Pulmonary artery endothelial cell (primary cell): Measurements from ENCODE around the gene CHN1. TPM values are rescaled to one million over a fixed set of nuclear protein-coding genes. Genes with fewer than 3 reads are reported as not detected.

Experiments used
- DNase-seq: peaks from one replicate; pipeline ENCODE4 v3.0.0-alpha.2; 2011; ENCODE audit warnings: low read depth, low spot score
- total RNA-seq: library from RNA; depleted of rRNA; stranded (reverse); fragments of >200 nt; gene quantifications from 2 replicates; pipeline ENCODE4 v1.2.3, GENCODE V29; 2014

The CHN1 gene
- total RNA-seq, 1 donor from 2014 or later, result 17.3 TPM

GRCh38 chr2:174771631-174772471 is 233.3 kb downstream of the CHN1 start:
- no peak for DNase-seq

DNA sequence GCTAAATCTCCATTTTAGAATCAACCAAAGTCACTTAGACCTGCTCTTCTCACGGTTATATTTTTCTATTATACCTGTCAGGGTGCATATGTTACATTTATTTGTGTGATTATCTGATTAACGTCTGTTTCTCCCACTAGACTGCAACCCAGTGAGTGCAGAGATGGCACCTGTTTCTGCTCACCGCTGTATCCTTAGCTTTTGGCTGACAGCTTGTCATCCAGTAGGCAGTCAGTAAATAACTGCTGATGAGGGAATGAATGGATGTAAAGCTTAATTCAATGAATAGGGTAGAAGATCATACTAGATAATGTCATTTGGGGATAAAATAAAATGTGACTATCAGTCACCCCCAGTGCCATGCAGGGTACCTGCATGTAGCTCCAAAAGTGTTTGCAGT is 234.0 kb downstream of the CHN1 start:
- no peak for DNase-seq

DNA sequence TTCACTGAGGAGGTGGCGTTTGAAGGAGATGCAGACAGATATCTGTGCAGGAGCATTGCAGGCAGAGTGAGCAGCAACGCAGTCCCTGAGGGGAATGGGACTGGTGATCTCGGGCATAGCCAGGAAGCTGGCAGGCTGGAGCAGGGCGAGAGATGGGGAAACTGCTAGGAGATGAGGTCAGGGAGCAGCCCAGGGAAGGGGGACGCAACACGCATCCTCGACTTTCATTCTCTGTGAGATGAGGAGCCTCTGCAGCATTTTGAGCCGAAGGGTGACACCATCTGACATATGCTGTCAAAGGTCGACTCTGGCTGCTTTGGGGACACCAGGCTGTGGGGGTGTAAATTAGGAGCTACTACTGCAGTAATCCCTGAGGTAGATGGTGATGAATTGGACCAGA is 236.6 kb downstream of the CHN1 start:
- no peak for DNase-seq

GRCh38 chr2:174766271-174766670 is 238.9 kb downstream of the CHN1 start:
- DNase-seq, result no peak

DNA sequence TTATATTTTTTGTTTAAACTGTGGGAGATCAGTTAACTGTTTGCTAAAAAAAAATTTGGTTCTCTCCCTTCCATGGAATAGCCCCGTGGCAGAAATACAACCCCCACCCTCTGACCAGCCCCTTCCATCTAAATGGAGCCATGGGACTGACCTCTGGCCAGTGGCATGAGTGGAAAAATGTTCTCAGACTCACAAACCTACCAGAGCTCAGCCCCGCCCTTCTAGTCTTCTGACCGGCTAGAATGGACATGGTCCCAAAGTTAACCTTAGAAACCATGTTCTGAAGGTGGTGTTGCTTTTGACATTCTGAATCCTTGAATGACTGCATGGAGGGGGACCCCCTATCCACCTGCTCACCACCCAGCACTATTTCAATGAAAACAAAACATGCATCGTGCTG is 239.6 kb downstream of the CHN1 start:
- DNase-seq, result no peak

DNA sequence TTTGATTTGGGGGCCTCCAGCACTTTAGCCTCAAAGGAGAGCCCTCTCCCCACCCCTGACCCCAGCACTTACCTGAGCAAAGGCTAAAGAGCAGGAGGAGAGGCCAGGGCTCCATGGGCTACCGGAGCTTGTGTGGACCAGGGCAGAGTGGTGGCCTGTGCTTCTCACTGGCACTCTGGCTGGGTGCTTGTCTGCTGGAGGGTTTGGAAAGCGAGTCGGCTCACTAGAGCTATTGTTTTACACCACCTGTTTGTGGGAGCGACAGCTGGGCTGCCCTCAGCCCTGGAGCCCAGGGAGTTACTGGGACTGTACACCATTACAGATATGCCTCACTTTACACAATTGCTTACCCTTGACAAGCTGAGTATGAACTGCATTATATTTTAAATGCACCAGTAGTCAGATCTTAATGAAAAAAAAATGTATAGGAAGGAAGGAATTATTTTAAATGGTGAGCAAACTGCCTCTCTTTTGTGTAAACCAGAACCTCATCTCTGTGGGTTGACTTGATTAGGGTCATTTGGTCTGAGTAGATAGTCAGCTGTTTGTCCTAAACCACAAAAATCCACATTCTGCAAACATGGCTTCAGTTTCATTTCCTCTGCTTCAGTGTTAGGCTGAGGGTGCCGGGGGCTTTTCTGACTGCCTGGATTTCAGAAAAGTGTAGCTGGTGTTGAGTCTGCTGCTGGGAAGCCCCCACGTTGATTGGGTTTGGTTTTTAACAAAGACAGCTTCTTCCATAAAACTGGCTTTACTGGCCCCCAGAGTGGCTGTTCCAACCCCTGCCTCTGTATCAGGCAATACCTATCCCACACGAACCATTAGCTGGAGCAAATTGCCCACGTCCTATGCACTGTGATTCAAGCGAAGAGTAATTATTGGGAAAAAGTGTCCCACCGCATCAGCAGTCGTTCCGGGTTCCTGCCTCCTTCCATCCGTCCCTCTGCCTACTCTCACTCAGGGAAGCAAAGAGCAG is 240.6 kb downstream of the CHN1 start, which contains the start of gene CHRNA1:
CHRNA1 (minus strand) TSS at position 193 of the 976 bp plus-strand sequence; CDS start at position 115, 78 bp downstream.
- no peak for DNase-seq

DNA sequence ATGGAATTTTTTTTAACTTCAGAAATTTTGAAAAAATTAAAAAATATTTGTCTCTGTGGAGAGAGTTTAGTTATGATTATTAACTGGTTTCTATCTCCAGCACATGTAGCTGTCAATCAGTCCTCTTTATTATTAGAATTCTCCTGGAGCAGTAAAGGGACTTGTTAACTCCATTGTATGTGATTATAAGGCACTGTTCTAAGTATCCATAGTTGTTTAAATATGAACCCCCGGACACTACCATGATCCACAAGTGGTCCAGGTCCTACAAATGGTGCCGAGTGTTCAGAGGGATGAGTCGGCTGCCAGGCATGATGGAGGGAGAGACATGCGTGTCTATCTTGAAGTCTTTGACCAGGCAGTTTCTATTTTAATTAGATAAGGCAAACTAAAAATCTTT is 241.4 kb downstream of the CHN1 start:
- DNase-seq, result no peak

DNA sequence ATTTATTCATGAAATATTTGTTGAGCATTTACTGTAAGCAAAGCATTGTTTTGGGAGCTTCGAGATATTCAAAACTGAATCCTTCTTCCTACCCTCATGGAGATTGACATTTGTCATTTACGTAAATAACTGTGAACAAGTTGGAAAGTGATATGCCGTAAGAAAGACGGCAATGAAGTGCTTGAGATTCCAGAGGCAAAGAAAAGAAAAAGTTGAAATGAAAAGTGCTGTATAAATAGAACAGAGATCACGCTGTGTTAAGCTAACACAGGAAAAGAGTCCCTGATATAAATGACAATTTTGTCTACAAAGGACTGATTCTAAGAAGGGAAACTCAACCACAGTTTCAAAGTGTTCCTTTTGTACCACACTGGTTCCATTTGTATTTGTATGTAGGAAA is 242.7 kb downstream of the CHN1 start:
- no peak for DNase-seq

GRCh38 chr2:174761837-174762236 is 243.3 kb downstream of the CHN1 start:
- DNase-seq, result no peak

GRCh38 chr2:174760845-174761473 is 244.2 kb downstream of the CHN1 start:
- DNase-seq, result no peak

DNA sequence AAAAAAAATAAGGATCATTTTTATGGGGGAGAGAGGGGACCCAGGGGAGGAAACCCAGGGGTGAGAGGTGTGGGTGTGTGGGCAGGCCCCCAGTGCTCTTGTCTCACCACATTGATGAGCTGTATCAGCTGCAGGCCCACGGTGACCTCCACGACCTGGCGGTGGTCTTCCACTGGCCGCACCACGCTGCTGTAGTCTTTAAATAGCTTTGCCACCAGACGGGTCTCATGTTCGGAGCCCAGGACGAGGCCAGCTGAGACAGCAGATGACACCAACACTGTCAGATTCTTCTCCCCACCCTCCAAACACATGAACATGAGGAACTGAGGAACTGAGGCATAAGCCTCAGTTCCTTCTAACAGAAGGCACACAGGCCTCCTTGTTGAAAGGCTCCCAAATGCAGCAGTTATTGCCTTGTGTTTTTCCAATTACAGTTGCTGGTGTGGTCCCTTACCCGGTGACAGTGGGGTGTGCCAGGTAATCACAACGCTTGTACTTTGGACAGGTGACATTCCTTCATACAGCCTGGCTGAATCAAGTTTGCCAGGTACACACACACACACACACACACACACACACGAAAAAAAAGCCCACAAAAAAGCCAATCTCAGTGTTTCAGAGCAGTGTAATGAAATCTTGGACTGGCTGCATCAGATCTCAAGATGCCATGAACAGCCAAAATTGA is 245.7 kb downstream of the CHN1 start:
- DNase-seq, result no peak

DNA sequence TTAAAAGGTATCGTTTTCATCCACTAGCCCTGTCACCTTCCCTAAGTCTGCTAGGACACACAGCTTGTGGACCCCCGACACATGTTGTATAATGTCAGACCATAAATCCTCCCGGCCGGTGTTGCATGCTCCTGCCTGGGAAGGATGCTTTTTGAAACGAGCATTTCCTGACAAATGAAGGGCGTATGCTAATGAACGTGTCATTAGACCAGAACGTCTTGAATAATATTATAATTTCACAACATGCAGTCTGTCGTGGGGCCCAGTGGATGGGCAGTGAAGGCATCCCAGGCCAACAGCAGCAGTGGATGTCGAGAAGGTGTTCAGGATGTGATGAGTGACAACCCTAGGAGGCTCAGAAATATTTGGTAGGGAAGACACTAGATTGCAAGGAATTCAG is 248.4 kb downstream of the CHN1 start:
- DNase-seq, result no peak

GRCh38 chr2:174753038-174753633 is 252.0 kb downstream of the CHN1 start:
- DNase-seq, result no peak

DNA sequence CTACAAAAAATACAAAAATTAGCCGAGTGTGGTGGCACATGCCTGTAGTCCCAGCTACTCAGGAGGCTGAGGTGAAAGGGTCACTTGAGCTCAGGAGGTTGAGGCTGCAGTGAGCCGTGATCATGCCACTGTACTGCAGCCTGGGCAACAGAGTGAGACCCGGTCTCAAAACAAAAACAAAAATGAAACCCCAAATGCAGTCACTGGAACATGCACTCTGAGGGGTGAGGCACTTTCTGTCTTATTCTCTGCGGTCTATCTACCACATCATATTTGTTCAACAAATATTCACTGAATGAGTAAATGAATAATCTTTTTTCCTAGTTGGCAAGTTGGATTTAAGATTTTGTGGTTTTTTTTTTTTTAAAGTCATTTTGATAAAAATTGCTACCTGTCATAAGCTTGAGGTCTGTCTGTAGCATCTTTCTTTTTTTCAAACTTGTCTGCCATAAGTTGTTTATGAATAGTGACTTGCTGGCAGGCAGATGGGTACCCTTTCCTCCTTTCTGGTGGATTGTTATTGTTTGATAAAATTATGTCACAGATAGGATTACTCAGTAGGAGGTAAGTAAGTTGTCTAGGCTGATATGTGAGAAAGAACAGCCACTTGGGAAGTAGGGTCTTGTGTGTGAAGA is 252.7 kb downstream of the CHN1 start:
- DNase-seq, result no peak

DNA sequence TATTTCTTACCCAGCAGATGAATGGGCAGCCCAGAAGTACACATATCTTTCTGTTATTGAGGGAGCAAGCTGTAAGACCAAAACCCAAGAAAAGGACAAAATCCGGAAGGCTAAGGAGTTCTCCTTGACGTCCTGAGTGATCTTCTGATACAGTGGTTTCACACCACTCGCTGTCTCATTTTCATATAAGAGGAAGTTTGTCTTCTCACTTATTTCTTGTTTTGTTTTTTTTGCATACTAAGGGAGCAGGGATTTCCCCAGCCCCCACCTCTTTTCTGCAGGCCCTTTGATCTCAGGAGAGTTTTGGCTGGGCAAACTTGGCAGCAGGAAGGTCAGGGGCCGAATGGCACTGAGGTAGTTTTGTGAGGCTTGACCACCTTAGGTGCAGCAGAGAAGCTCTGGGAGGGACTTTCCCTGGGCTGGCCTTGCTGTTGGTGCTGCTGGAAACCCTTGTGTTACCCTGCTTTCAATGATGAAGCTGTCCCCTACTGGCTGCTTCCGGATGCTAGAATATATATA is 254.2 kb downstream of the CHN1 start:
- no peak for DNase-seq

GRCh38 chr2:174749793-174750192 is 255.4 kb downstream of the CHN1 start:
- no peak for DNase-seq

DNA sequence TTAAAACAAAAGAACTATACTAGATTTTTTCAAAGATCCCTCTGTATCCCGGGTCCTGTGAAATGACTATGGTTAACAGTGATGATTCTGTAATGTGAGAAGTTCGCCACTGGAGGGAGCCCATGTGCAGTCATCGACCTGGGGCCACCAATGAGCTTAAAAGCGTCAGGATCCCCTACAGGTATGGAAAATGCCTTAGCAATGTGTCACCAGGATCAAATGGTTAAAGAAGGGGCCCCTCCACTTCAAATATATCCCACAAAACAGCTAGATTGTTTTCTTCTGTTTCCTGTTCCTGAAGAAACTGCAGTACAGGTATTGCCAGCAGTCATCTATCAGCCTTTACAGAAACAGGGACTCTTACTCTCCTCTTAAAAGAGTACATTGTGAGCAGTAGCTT is 256.2 kb downstream of the CHN1 start:
- no peak for DNase-seq
